Chondrocyte (in vitro differentiated cells): ENCODE results near the gene GSTK1. TPM values are rescaled to one million over a fixed set of nuclear protein-coding genes. Genes with fewer than 3 reads are reported as not detected.

Experiments
- DNase-seq: peaks from one replicate; pipeline ENCODE4 v3.0.0; 2021; ENCODE audit warnings: mixed read lengths, low spot score
- H3K27ac Mint-ChIP-seq: one replicate; pipeline ENCODE4 v1.8.0; 2021; ENCODE audit warnings: mild to moderate bottlenecking, moderate library complexity, mixed read lengths; ENCODE audit not compliant: unreplicated experiment
- H3K27me3 Mint-ChIP-seq: 2 replicates; pipeline ENCODE4 v1.8.0; 2021; ENCODE audit warnings: low read depth, mixed read lengths
- H3K36me3 Mint-ChIP-seq: 2 replicates; pipeline ENCODE4 v1.8.0; 2021; ENCODE audit warnings: low read depth, mixed read lengths
- H3K4me1 Mint-ChIP-seq: 2 replicates; pipeline ENCODE4 v1.8.0; 2021; ENCODE audit warnings: low read depth, mild to moderate bottlenecking, mixed read lengths
- H3K4me3 Mint-ChIP-seq: one replicate; pipeline ENCODE4 v1.8.0; 2021; ENCODE audit warnings: mild to moderate bottlenecking, moderate library complexity, mixed read lengths; ENCODE audit not compliant: unreplicated experiment
- H3K9me3 Mint-ChIP-seq: 2 replicates; pipeline ENCODE4 v1.8.0; 2021; ENCODE audit warnings: low read depth, mixed read lengths
- CTCF ChIP-seq: fragments of 200-600 bp; sonication (generic); IDR thresholded peaks from 2 replicates; pipeline ENCODE4 v1.5.0; 2021; ENCODE audit warnings: antibody characterized with exemption, mild to moderate bottlenecking, moderate library complexity
- total RNA-seq: library from RNA; stranded (reverse); gene quantifications from 3 replicates; pipeline ENCODE4 v1.2.1, GENCODE V29; 2021

GSTK1 gene
- total RNA-seq, 1 donor from 2014 or later = 70.1 TPM

GRCh38 chr7:143285470-143285778 is 22.2 kb downstream of the GSTK1 start:
- no peaks in the 10 kb centered on the region for H3K36me3 Mint-ChIP-seq
- peaks cover 25% of the 10 kb centered on the region for H3K4me1 Mint-ChIP-seq
- no peaks in the 10 kb centered on the region for H3K27me3 Mint-ChIP-seq
- TF ChIP-seq CTCF = no peak
- H3K27ac Mint-ChIP-seq = peak overlapping the region; percentile 45
- no peaks in the 10 kb centered on the region for H3K9me3 Mint-ChIP-seq
- H3K4me3 Mint-ChIP-seq = no peak overlapping the region
- DNase-seq = no peak

GRCh38 chr7:143285806-143286521 is 22.7 kb downstream of the GSTK1 start:
- Mint-ChIP-seq H3K36me3 (no peaks in the 10 kb centered on the region), H3K4me3 (no peak overlapping the region), H3K4me1 (peaks cover 30% of the 10 kb centered on the region), H3K9me3 (no peaks in the 10 kb centered on the region), H3K27ac (no peak overlapping the region), H3K27me3 (no peaks in the 10 kb centered on the region)
- TF ChIP-seq CTCF = no peak
- no peak for DNase-seq

- H3K9me3 Mint-ChIP-seq = no peaks in the 10 kb centered on the region
- H3K27ac Mint-ChIP-seq = no peak overlapping the region
- no peak overlapping the region for H3K4me3 Mint-ChIP-seq
- no peak for DNase-seq
- TF ChIP-seq CTCF = no peak
- H3K4me1 Mint-ChIP-seq = peaks cover 35% of the 10 kb centered on the region
- H3K36me3 Mint-ChIP-seq = peaks cover 2% of the 10 kb centered on the region
- no peaks in the 10 kb centered on the region for H3K27me3 Mint-ChIP-seq
These were observed 23.3 kb downstream of the GSTK1 start for GRCh38 chr7:143286522-143286890.

- Mint-ChIP-seq H3K4me1 (peaks cover 36% of the 10 kb centered on the region), H3K27me3 (no peaks in the 10 kb centered on the region), H3K4me3 (peak overlapping the region; percentile 91), H3K27ac (no peak overlapping the region), H3K36me3 (peaks cover 6% of the 10 kb centered on the region), H3K9me3 (no peaks in the 10 kb centered on the region)
- DNase-seq = no peak
- no peak for TF ChIP-seq CTCF
These were observed 24.2 kb downstream of the GSTK1 start for GRCh38 chr7:143287339-143287934.

GRCh38 chr7:143287935-143288826 is 24.9 kb downstream of the GSTK1 start, which contains the start of gene CASP2:
Gene CASP2, plus strand, starts transcription at chr7:143288351. Its CDS starts 105 bp downstream, at chr7:143288456.
- no peaks in the 10 kb centered on the region for H3K27me3 Mint-ChIP-seq

More at GRCh38 chr7:143287935-143288826, 24.9 kb downstream of the GSTK1 start, which contains the start of gene CASP2:
- Mint-ChIP-seq H3K4me3 (peak within 1 kb of the TSS; percentile 91), H3K36me3 (peaks cover 9% of the 10 kb centered on the region), H3K4me1 (peaks cover 36% of the 10 kb centered on the region), H3K9me3 (no peaks in the 10 kb centered on the region), H3K27ac (peak within 1 kb of the TSS; percentile 94)
- peak; percentile 74 for TF ChIP-seq CTCF
- DNase-seq = peak; percentile 99
